RWPE1 (cell line): ENCODE results near the gene LENG1.
A peak's percentile ranks its signal among the peaks of the same experiment; 100 is the strongest.

Experiments used
- CTCF ChIA-PET: fragments of 350-600 bp; sonication (Branson Sonifier 250); formaldehyde crosslinking; extraction: SDS; loops from one replicate; lab custom pipeline; 2021; lab: Yijun Ruan, JAX
- POLR2A ChIA-PET: fragments of 400-600 bp; formaldehyde crosslinking; extraction: SDS; loops from one replicate; lab custom pipeline; 2020; ENCODE audit warnings: antibody characterized with exemption; ENCODE audit not compliant: low non-redundant PET; lab: Yijun Ruan, JAX
- DNase-seq: peaks from one replicate; pipeline ENCODE4 v3.0.0; 2012; ENCODE audit warnings: low spot score
- H3K27ac ChIP-seq: fragments of 450-650 bp; 2 replicates; pipeline ENCODE4 v1.5.1; 2017
- TF ChIP-seq, protein P1 (sequence below): fragments of 450-650 bp; conservative IDR thresholded peaks from 2 replicates; pipeline ENCODE4 v1.5.1; 2017; ENCODE audit warnings: low read depth, mild to moderate bottlenecking

LENG1 gene

DNA sequence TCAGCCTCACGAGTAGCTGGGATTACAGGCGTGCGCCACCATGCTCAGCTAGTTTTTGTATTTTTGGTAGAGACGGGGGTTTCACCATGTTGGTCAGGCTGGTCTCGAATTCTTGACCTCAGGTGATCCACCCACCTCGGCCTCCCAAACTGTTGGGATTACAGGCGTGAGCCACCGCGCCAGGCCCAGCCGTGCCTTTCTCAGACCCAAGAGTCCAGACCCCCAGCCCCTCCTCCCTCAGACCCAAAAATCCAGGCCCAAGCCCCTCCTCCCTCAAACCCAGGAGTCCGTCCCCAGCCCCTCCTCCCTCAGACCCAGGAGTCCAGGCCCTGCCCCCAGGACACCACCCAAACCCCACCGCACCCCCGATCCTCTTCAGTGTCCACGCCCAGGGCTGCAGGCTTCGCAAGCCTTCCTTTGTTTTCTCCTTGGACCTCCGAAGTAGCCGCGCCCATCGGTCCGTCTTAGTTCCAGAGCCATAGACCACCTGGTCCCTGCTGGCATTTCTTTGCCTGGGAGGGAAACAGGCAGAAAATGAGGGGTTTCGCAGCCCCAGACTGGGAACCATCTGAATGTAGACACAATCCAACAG is 9.7 kb upstream of the LENG1 start:
- H3K27ac ChIP-seq, result no peak overlapping the region
- ChIA-PET CTCF (interaction anchor here (0.7 to 1.0 kb wide), 3 partner anchors 19 to 62 kb away, joined by 3 to 5 read pairs (median 4); partner anchors contain the start of gene TSEN34), POLR2A (no interaction called here)
- TF ChIP-seq, protein P1, sequence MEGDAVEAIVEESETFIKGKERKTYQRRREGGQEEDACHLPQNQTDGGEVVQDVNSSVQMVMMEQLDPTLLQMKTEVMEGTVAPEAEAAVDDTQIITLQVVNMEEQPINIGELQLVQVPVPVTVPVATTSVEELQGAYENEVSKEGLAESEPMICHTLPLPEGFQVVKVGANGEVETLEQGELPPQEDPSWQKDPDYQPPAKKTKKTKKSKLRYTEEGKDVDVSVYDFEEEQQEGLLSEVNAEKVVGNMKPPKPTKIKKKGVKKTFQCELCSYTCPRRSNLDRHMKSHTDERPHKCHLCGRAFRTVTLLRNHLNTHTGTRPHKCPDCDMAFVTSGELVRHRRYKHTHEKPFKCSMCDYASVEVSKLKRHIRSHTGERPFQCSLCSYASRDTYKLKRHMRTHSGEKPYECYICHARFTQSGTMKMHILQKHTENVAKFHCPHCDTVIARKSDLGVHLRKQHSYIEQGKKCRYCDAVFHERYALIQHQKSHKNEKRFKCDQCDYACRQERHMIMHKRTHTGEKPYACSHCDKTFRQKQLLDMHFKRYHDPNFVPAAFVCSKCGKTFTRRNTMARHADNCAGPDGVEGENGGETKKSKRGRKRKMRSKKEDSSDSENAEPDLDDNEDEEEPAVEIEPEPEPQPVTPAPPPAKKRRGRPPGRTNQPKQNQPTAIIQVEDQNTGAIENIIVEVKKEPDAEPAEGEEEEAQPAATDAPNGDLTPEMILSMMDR, result no peak
- DNase-seq, result no peak

DNA sequence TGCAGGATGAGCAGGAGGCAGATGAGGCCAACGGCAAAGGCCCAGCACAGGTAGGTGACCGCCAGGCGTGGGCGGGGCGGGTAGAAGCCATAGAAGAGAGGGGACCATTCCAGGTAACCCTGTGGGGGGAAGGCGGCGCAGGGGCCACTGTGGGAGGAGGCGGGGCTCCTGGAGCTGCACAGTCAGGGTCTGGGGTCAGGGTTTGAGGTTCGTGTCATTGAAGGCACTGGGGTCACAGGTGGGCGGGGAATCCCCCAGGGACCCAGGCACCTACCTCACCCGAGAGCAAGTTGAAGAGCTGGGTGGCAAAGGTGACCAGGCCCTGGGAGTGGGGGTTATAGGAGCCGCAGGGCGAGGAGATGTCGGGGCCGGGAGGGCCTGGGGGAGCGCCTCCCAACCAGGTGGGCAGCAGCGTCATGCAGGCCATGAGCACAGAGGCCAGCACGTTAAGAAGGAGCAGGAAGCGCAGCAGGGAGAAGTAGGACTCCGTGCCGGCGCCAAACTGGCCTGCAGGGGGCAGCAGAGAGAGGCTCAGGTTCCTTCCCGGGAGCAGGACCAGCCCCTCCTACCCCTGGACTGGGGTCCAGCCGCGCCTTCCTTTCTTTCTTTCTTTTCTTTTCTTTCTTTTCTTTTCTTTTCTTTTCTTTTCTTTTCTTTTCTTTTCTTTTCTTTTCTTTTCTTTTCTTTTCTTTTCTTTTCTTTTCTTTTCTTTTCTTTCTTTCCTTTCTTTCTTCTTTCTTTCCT is 8.8 kb upstream of the LENG1 start:
- TF ChIP-seq, protein P1, result peak; percentile 84
- ChIA-PET CTCF (no interaction called here), POLR2A (no interaction called here)
- DNase-seq, result peak; percentile 76
- no peak overlapping the region for H3K27ac ChIP-seq

DNA sequence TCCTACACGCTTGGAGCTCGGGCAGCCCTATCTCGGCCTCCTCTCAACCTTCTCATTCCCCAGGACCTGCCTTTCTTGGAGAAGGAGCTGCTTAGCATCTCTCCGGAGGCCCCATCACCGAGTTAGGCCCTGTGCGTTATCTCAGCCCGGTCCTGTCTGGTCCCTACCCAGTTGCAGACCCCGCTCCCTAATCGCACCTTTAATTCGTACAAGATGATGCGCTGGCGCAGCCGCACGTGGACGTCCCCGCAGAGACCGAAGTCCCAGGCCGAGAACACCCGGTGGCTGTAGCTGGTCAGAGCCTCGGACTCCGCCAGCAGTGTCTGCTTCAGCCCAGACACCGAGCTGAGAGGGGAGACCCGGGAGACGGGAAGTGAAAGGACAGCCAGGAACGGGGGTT is 5.7 kb upstream of the LENG1 start:
- DNase-seq, result no peak
- no peak overlapping the region for H3K27ac ChIP-seq
- POLR2A ChIA-PET, result no interaction called here
- CTCF ChIA-PET, result interaction anchor here (0.5 kb wide), 1 partner anchor 105 kb away, joined by 3 read pairs; no protein-coding TSS in a partner anchor
- TF ChIP-seq, protein P1, result no peak

DNA sequence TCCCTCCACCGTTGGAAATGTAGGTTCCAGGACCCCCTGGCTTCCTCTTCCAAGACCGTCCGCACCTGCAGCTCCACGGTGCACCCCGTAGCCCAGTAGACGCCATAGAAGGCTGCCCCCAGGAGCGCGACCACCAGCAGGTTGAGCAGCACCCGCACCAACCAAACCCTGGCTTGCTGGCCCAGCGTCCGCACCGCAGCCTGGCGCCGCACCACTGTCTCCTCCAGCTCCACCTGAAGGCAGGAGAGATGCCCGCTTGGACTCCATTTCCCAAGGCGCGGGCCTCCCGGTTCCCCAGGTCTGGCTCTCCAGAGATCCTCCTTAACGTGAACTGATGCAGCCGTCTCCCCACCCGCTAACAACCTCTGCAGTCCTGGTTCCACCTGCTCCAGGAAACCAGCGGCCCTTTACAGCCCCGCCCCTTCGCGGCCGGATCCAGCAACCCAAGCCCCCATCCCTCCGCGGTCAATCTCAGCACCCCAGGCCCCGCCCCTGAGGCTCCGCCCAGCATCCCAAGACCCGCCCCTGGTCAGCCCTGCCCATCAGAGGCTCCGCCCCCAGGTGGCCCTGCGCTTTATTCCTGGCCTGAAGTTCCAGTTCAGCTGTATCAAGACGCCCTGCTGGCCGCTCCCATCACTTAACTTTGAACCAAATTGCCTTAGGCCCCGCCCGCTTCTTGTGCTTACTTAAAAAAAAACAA is 5.0 kb upstream of the LENG1 start:
- peak; percentile 49 for DNase-seq
- H3K27ac ChIP-seq, result no peak overlapping the region
- TF ChIP-seq, protein P1, result no peak
- POLR2A ChIA-PET, result no interaction called here
- CTCF ChIA-PET, result no interaction called here

DNA sequence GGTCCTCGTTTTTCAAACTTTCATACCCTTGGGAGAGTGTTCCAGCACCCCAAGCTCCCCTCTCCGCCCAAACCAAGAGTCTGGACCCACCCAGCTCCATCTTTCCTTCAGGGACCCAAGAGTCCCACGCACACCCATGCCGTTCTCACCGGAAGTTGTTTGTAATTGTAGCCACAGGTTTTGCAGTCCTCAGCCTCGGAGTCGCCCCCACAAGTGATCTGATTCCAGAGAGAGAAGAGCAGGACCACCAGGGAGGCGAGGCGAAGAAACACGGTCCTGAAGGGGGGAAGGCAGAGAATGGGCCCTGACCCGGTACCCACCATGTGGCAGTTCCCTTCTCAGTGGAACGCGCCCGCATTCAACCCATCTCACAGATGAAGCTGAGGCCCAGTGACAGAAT is 3.4 kb upstream of the LENG1 start:
- ChIA-PET CTCF (interaction anchor here (0.7 kb wide), 1 partner anchor 11 kb away, joined by 3 read pairs; no protein-coding TSS in a partner anchor), POLR2A (no interaction called here)
- DNase-seq, result no peak
- H3K27ac ChIP-seq, result peak overlapping the region; percentile 97
- TF ChIP-seq, protein P1, result no peak

DNA sequence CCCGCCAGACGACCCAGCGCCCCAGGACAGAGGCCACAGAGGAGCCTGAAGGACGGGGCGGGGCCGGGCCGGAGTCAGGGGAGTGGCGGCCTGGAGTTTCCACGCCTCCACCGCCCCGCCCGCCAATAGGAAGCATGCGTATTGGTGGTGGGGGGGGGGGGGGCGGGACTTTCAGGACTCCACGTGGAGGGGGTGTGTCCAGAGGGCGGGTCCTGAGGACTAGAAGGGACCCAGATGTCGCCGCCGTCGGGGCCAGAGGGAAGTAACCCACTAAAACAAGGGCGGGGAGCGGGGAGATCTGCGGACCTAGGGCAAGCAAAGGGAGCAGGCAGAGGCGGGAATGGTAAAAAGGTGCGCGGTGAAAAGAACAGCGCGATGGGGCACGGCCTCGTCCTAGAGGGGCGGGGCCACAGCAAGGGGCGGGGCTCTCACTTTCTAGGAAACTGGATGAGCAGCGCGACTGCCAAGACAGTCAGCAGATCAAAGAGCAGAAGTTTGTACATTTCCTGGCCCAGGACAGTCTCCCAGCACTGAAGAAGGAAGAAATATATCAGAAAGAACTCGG is 2.8 kb upstream of the LENG1 start:
- peak overlapping the region; percentile 97 for H3K27ac ChIP-seq
- TF ChIP-seq, protein P1, result no peak
- POLR2A ChIA-PET, result no interaction called here
- CTCF ChIA-PET, result no interaction called here
- DNase-seq, result peak; percentile 93
